A673 (cell line): ENCODE measurements around the gene HERPUD2. TPM values are rescaled to one million over a fixed set of nuclear protein-coding genes. Genes with fewer than 3 reads are reported as not detected.

ENCODE experiments used
- BruUV-seq: library from RNA; stranded (reverse); fragments of 400-500 nt; replicated peaks from 2 replicates; lab custom pipeline; 2021; lab: Mats Ljungman, UMichigan
- CTCF ChIA-PET: fragments of 300-600 bp; sonication (Branson Sonifier 250); formaldehyde crosslinking; loops from one replicate; lab custom pipeline; 2022; ENCODE audit warnings: antibody characterized with exemption; lab: Charles Lee
- POLR2A ChIA-PET: fragments of 300-600 bp; sonication (Branson Sonifier 250); formaldehyde crosslinking; loops from one replicate; lab custom pipeline; 2022; ENCODE audit warnings: antibody characterized with exemption; ENCODE audit not compliant: low non-redundant PET; lab: Charles Lee
- DNase-seq: peaks from one replicate; pipeline ENCODE4 v3.0.0-alpha.2; 2015; ENCODE audit warnings: low spot score
- H3K27ac ChIP-seq: fragments of 200-600 bp; sonication (generic); 2 replicates; pipeline ENCODE4 v1.5.1; 2016; ENCODE audit warnings: mixed run types, low read depth, mild to moderate bottlenecking, mixed read lengths, antibody characterized with exemption, low read length; ENCODE audit not compliant: poor library complexity, severe bottlenecking
- H3K27me3 ChIP-seq: fragments of 200-600 bp; sonication (generic); replicated peaks from 2 replicates; pipeline ENCODE4 v1.6.1; 2017; ENCODE audit warnings: mixed run types, low read depth, mild to moderate bottlenecking, mixed read lengths, antibody characterized with exemption, low read length; ENCODE audit not compliant: insufficient read depth, poor library complexity
- H3K36me3 ChIP-seq: fragments of 200-600 bp; sonication (generic); 2 replicates; pipeline ENCODE4 v1.6.1; 2016; ENCODE audit warnings: mixed run types, mild to moderate bottlenecking, mixed read lengths, antibody characterized with exemption, low read length; ENCODE audit not compliant: insufficient read depth, poor library complexity, severe bottlenecking
- H3K4me1 ChIP-seq: fragments of 200-600 bp; sonication (generic); 2 replicates; pipeline ENCODE4 v1.6.1; 2017; ENCODE audit warnings: mixed run types, mild to moderate bottlenecking, mixed read lengths, antibody characterized with exemption, low read length; ENCODE audit not compliant: insufficient read depth, poor library complexity, severe bottlenecking
- H3K4me3 ChIP-seq: fragments of 200-600 bp; sonication (generic); 2 replicates; pipeline ENCODE4 v1.5.1; 2016; ENCODE audit warnings: low read depth, mixed run types, mild to moderate bottlenecking, mixed read lengths, low read length; ENCODE audit not compliant: poor library complexity, severe bottlenecking
- H3K9me3 ChIP-seq: fragments of 200-600 bp; sonication (generic); 2 replicates; pipeline ENCODE4 v1.6.1; 2016; ENCODE audit warnings: mixed run types, low read depth, mild to moderate bottlenecking, mixed read lengths, antibody characterized with exemption, low read length; ENCODE audit not compliant: poor library complexity, severe bottlenecking
- EZH2 ChIP-seq: fragments of 200-600 bp; sonication (generic); IDR thresholded peaks from 2 replicates; pipeline ENCODE4 v1.6.1; 2017; ENCODE audit warnings: borderline replicate concordance, low read depth, mild to moderate bottlenecking, mixed read lengths, antibody characterized with exemption, low read length; ENCODE audit not compliant: poor library complexity, severe bottlenecking
- intact Hi-C: fragments of 100-400 bp; cut with micrococcal nuclease; formaldehyde crosslinking; loops from one replicate; pipeline ENCODE4 v1.10.0; 2022; ENCODE audit not compliant: unreplicated experiment
- total RNA-seq: library from RNA; stranded (reverse); gene quantifications from 2 replicates; pipeline ENCODE4 v1.2.3, GENCODE V29; 2021
- TF ChIP-seq, protein P1 (sequence below): fragments of 300-800, 200-600 bp; sonication (generic); conservative IDR thresholded peaks from 2 replicates; pipeline ENCODE4 v1.5.1; 2017; ENCODE audit warnings: low read depth, mild to moderate bottlenecking, antibody characterized with exemption, low read length, moderate library complexity, mixed read lengths

HERPUD2 gene
- total RNA-seq, 1 experiment from 2014 or later = 23.3 TPM

DNA sequence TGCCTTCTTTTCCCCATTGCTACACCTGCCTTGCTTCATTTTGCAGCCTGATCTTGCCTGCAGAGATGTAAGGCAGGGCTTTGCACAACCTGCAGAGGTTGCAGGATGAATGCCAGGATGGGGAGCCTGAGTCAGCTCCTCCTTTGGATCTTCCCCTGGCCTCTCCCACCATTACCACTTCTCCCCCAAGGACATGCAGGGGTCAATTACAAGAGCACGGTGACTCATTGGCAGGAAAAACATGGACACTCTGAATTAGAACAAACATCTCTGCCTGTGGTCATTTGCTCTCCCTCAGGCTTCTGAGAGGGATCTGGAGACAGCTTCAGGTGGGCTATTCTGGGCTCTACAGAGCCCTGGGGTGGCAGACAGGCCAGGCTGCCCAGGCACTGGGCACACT, 89.2 kb downstream of the HERPUD2 start:
- no peak overlapping the region for H3K4me3 ChIP-seq
- H3K27ac ChIP-seq = no peak overlapping the region
- no peaks in the 10 kb centered on the region for H3K36me3 ChIP-seq
- TF ChIP-seq EZH2 = no peak
- TF ChIP-seq, protein P1, sequence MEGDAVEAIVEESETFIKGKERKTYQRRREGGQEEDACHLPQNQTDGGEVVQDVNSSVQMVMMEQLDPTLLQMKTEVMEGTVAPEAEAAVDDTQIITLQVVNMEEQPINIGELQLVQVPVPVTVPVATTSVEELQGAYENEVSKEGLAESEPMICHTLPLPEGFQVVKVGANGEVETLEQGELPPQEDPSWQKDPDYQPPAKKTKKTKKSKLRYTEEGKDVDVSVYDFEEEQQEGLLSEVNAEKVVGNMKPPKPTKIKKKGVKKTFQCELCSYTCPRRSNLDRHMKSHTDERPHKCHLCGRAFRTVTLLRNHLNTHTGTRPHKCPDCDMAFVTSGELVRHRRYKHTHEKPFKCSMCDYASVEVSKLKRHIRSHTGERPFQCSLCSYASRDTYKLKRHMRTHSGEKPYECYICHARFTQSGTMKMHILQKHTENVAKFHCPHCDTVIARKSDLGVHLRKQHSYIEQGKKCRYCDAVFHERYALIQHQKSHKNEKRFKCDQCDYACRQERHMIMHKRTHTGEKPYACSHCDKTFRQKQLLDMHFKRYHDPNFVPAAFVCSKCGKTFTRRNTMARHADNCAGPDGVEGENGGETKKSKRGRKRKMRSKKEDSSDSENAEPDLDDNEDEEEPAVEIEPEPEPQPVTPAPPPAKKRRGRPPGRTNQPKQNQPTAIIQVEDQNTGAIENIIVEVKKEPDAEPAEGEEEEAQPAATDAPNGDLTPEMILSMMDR = no peak
- DNase-seq = no peak
- intact Hi-C loops = no loop called here
- H3K4me1 ChIP-seq = no peaks in the 10 kb centered on the region
- POLR2A ChIA-PET = no interaction called here
- no peaks in the 10 kb centered on the region for H3K9me3 ChIP-seq
- no peaks in the 10 kb centered on the region for H3K27me3 ChIP-seq
- BruUV-seq = no TSS peak
- CTCF ChIA-PET = no interaction called here

DNA sequence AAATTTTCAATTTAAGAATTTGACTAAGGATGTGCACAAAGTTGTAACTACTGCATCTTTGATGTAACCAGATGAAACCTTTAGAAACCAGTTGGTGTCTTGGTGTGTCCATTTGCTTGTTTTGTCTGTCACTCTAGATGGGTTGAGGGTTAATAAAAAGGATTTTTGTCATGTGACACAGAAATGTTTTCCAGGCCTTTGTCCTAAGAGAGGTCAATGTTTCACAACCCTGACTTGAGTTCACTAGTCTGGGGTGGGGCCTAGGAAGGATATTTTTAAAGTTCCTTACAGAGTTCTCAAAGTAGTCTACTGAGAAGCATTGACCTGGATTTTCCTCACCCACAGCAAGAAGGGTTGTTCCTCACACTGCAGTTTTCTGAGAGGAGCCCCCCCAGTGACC, 90.3 kb downstream of the HERPUD2 start:
- H3K9me3 ChIP-seq = no peaks in the 10 kb centered on the region
- CTCF ChIA-PET = no interaction called here
- H3K27me3 ChIP-seq = no peaks in the 10 kb centered on the region
- TF ChIP-seq, protein P1 = no peak
- no peak for TF ChIP-seq EZH2
- no peak overlapping the region for H3K27ac ChIP-seq
- intact Hi-C loops = no loop called here
- H3K36me3 ChIP-seq = no peaks in the 10 kb centered on the region
- POLR2A ChIA-PET = no interaction called here
- H3K4me3 ChIP-seq = no peak overlapping the region
- DNase-seq = no peak
- peaks cover 1% of the 10 kb centered on the region for H3K4me1 ChIP-seq
- no TSS peak for BruUV-seq

DNA sequence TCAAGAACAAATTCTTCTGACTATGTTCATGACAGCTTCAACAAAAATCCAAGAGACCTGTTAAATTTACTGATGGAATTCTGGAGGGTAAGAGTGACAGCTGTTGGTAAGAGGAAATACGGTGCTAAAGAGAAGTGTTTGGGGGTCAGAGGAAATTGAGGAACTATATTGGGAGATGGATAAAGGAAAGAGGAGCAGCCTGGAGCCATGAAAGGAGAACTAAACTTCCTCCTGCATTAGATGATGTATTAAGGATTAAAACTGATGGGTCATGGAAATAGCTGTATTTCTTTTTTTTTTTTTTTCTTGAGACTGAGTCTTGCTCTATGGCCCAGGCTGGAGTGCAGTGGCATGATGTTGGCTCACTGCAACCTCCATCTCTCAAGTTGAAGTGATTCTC, 95.3 kb downstream of the HERPUD2 start:
- ChIA-PET POLR2A (interaction anchor here (0.6 kb wide), 1 partner anchor 11 kb away, joined by 11 read pairs; no protein-coding TSS in a partner anchor), CTCF (interaction anchor here (0.5 to 1.2 kb wide), 2 partner anchors 25 to 235 kb away, joined by 3 to 5 read pairs; no protein-coding TSS in a partner anchor)
- Histone ChIP-seq H3K27me3 (no peaks in the 10 kb centered on the region), H3K9me3 (no peaks in the 10 kb centered on the region), H3K36me3 (no peaks in the 10 kb centered on the region), H3K27ac (no peak overlapping the region), H3K4me3 (no peak overlapping the region), H3K4me1 (peaks cover 30% of the 10 kb centered on the region)
- intact Hi-C loops = no loop called here
- no peak for DNase-seq
- BruUV-seq = no TSS peak
- TF ChIP-seq EZH2 = no peak
- TF ChIP-seq, protein P1 = no peak
